ENCODE measurements around the gene AFP. TPM values are rescaled to one million over a fixed set of nuclear protein-coding genes. Genes with fewer than 3 reads are reported as not detected.

Gene AFP
- total and polyA plus RNA-seq, 2 of the 13 experiments (the other 11 are each of a cell fraction or from before 2014, with no cell fraction given), result 9,434 to 13,105 TPM

- peak; percentile 80; the same call in 1 of the 2 replicates for TF ChIP-seq AFF4 (CRISPR knock-in tag; IDR thresholded peaks at IDR 0.05)
- no peak for TF ChIP-seq ARNT2 (CRISPR knock-in tag; IDR thresholded peaks at IDR 0.05; ENCODE audit: low read depth)
- 0 out of 2 replicates have a peak, but pooled peaks have one; percentile 51 for TF ChIP-seq ZSCAN9 (CRISPR knock-in tag; IDR thresholded peaks at IDR 0.05; ENCODE audit: borderline replicate concordance)
- TF ChIP-seq SOX13 (IDR thresholded peaks at IDR 0.05), result no peak
- peak in 1 of 2 experiments; percentile 41; a peak in 1 of 4 replicates for TF ChIP-seq SOX13 (CRISPR knock-in tag; conservative IDR thresholded peaks at IDR 0.05 in 1 of 2, IDR thresholded peaks at IDR 0.05 in 1 of 2)
- peak; percentile 74 for TF ChIP-seq PRPF4 (IDR thresholded peaks at IDR 0.05; ENCODE audit: low read depth, low read length, poor library complexity, severe bottlenecking)
- TF ChIP-seq HMGXB3 (CRISPR knock-in tag; IDR thresholded peaks at IDR 0.05; ENCODE audit: borderline replicate concordance), result peak; percentile 43; the same call in 1 of the 2 replicates
- no peak for TF ChIP-seq KMT2B (CRISPR knock-in tag; IDR thresholded peaks at IDR 0.05)
- TF ChIP-seq ZNF501 (CRISPR knock-in tag; IDR thresholded peaks at IDR 0.05), result no peak
- peak; percentile 69 for TF ChIP-seq CTCF (CRISPR knock-in tag; IDR thresholded peaks at IDR 0.05)
- peak in 1 of 2 experiments; percentile 35; a peak in 1 of 4 replicates for TF ChIP-seq EP300 (IDR thresholded peaks at IDR 0.05; ENCODE audit: low read depth in 2 of 2, low read length in 2 of 2)
- TF ChIP-seq EP300 (CRISPR knock-in tag; IDR thresholded peaks at IDR 0.05; ENCODE audit: borderline replicate concordance), result no peak
- no peak for TF ChIP-seq ATF1 (CRISPR knock-in tag; IDR thresholded peaks at IDR 0.05)
- peak in 1 of 2 experiments; percentile 52; a peak in 1 of 4 replicates for TF ChIP-seq HMGXB4 (CRISPR knock-in tag; IDR thresholded peaks at IDR 0.05; ENCODE audit: borderline replicate concordance in 1 of 2, low read depth in 1 of 2)
- no peak for TF ChIP-seq ELF1 (CRISPR knock-in tag; IDR thresholded peaks at IDR 0.05)
- TF ChIP-seq ATAD3A (CRISPR knock-in tag; IDR thresholded peaks at IDR 0.05), result no peak
- no peak for TF ChIP-seq ZNF598 (CRISPR knock-in tag; IDR thresholded peaks at IDR 0.05; ENCODE audit: borderline replicate concordance)
These were observed 1.7 kb upstream of the AFP start (continued) for GRCh38 chr4:73434311-73434710.
